Activated CD8-positive, alpha-beta memory T cell treated with anti-CD3 and anti-CD28 coated beads, Interleukin-2, amount 50 U/mL, for 1 hour (primary cell): Measurements from ENCODE around the gene ANKS1B.
"Not testable (repeated sequence)": the region's sequence is repeated elsewhere in the genome, so short reads cannot be mapped to it uniquely, and the experiment has no call there.

Source experiments
- DNase-seq: peaks from one replicate; pipeline ENCODE4 v3.0.0-alpha.2; 2020; ENCODE audit errors: extremely low read depth

Gene ANKS1B

DNA sequence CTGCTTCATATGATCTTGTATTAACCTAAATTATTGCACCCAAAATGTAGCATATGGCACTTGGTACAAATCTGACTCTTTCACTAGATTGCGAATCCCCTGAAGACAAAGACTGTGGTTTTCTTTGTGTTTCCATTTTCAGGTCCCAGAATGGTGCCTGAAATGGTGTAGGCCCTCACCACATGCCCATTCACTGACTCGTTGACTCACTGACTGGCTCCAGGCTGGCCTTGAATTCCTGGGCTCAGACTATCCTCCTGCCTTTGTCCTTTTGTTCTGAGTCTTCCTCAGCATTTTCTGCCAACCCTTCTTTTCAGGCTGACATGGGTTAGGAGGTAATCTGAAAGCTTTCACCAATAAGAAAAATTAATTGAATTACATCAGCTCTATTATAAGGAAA, 705.8 kb downstream of the ANKS1B start:
- DNase-seq, result no peak

DNA sequence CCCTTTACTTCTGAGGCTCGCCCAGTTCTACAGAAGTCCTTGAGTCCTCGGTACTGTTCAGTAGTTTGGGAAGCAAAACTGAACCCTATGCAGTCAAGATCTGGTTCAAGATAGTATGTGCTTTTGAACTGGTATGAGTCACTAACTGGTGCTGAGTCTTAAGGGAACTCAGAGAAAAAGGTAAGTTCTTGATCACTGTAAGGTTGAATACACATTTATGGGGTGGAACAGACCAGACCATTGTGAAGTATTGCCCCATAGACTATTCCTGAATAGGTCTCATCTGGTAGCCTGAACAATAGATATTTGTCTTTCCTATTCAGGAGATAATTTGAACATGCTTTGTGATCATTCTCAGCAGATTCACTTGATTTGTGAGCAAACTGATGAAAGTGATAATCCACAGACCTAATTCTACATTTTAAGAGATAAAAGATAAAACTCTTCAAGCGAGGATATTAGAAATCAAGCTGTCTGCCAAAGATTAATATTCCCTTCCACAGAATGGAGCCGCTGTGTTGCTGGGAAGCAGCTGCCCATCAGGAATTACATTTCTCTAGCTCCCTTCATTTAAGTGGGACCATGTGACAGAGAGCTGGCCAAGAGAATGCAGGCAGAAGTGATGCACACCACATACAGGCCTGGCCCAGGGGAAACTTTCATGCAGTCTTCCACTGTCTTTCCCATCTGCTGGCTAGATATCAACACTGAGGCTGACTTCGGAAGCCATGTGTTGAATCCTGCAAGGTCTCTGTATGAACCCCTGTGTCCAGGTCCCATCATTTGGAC, 707.0 kb downstream of the ANKS1B start:
- no peak for DNase-seq

DNA sequence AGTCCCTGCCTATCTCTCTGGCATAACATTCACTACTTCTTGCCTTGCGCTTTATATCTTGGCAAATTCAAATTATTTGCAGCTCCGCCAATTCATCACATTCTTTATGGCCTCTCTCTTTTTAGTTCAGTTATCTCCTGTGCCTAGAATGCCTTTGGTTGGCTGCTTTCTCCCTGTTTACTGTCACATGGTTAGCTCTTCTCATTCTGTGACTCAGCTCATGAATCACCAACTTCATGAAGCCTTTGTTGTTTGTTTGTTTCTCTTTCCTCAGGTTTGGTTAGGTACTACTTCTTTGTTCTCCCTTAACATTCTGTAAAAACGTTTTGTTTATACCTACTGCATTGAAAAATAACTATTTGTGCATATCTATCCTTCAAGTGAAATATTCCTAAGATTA, 713.7 kb downstream of the ANKS1B start:
- DNase-seq, result no peak

- no peak for DNase-seq
These were observed 717.7 kb downstream of the ANKS1B start for GRCh38 chr12:99267038-99267437.

DNA sequence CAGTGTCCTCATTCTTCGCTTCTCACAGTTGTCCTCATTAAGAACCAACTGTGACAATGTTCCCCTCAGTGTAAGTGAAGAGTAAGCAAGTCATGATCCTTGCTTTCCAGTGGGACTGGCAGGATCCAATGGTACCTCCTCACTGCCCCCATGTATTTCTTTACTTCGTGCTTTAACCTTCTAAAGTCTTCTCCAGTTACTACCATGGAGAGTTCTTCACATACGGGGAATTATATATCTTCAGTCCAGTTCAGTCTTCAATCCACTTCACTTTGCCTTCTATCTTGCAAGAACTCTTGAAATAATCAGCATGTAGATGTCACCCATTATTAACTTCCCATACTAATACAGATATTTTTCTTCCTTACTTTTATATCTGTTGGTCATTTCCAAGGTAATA, 719.1 kb downstream of the ANKS1B start:
- no peak for DNase-seq

- DNase-seq, result no peak
These were observed 723.5 kb downstream of the ANKS1B start for GRCh38 chr12:99261256-99261655.

- DNase-seq, result no peak
These were observed 724.2 kb downstream of the ANKS1B start for GRCh38 chr12:99260456-99260996.

GRCh38 chr12:99259040-99259934, 725.4 kb downstream of the ANKS1B start:
- no peak for DNase-seq

GRCh38 chr12:99257672-99258071, 727.1 kb downstream of the ANKS1B start:
- no peak for DNase-seq

GRCh38 chr12:99253068-99253467, 731.7 kb downstream of the ANKS1B start:
- DNase-seq, result no peak

DNA sequence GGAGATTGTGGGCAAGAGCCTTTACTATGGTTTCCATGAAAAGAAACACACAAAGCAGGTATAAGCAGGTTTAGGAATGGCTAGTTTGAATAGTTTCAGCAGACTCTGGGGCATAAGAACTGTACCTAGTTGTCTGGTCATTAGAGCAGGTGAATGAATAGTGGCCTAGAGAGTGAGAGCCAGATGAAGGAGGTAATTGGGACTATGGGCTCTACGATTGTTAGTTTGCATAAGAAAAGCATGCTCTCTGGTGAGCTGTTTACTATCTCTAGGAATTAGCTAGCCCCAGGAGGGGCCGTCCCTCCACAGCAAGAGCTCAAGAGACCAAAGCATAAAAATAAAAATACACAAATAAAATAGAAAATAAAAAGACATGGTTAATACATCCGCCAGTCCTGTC, 734.6 kb downstream of the ANKS1B start:
- no peak for DNase-seq

DNA sequence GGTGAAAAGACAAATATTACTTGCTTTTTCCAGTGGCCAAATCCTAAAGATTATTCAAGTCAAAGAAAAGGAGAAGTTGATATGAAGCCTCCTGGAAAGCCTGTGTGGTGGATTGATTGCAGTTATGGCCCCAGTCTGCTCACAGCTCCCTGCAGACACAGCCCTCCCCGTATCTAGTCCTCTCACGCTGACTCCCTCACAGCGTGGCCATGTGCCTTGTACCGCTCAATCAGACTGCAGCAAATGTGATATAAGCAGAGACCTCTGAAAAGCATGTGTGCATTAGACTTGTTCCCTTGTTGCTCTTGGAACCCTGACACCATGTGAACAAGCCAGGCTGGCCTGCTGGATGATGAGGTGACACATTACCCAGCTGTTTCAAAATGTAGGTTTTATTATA, 735.2 kb downstream of the ANKS1B start:
- DNase-seq, result no peak

DNA sequence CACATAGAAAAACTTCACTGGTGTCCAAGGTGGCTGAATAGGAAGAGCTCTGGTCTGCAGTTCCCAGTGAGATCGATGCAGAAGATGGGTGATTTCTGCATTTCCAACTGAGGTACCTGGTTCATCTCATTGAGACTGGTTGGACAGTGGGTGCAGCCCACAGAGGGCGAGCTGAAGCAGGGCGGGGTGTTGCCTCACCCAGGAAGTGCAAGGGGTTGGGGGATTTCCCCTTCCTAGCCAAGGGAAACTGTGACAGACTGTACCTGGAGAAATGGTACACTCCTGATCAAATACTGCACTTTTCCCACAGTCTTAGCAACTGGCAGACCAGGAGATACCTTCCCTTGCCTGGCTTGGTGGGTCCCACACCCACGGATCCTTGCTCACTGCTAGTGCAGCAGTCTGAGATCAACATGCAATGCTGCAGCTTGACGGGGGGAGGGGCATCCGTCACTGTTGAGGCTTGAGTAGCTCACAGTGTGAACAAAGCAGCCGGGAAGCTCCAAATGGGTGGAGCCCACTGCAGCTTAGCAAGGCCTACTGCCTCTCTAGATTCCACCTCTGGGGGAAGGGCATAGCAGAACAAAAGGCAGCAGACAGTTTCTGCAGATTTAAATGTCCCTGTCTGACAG, 746.7 kb downstream of the ANKS1B start:
- DNase-seq, result not testable (repeated sequence)

GRCh38 chr12:99235381-99235780, 749.4 kb downstream of the ANKS1B start:
- DNase-seq, result no peak

DNA sequence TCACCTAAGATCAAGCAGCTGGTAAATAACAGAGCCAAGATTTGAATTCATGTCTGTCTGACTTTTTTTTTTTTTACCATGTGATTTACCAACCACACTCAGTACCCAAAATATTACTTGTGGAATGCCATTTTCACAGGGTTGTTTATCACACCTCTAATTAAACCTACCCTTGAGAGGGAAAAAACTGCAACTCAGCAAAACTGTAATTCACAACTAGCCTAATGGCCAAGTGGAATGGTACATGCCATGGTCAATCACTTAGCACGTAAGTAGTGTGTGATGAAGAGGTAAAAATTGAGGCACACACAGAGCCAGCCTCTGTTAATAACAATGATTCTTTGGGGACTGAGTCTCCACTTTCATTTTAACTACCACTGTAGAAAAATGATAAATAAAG, 750.0 kb downstream of the ANKS1B start:
- no peak for DNase-seq

DNA sequence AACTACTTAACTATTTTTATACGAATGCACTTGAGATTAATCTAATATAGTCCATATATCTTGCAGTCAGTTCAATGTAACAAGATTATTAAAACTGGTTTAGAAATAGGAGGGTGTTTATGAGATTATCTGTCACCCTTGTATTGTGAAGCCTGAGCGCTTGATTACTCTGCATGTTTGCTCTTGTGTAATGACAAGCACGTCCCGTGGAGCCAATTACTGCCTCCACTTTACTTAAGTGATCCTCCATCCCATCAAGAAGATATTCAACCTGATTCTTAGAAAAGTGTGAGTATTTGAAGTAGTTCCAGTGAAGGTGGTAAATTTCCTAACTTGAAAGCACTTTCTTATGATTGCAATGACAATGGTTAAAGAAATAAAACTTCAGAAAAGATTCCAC, 752.4 kb downstream of the ANKS1B start:
- DNase-seq, result no peak

DNA sequence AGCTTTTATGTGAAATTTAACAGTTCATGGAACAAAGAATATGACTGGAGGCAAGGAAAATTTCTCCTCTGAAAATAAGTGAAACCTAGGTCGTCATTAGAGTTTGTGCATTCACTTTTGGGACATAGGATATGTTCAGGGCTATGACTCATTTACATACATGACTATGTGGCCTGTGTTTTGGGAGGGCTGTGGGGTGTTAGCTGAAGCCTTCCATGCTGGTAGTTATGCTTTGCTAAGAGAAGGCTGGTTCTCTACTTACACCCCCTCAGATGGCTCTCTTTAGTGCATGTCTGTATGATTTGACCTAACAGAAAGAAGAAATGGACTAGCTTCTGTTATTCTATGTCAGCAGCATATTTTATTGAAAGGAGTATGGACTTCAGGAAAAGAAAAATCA, 753.7 kb downstream of the ANKS1B start:
- DNase-seq, result no peak

DNA sequence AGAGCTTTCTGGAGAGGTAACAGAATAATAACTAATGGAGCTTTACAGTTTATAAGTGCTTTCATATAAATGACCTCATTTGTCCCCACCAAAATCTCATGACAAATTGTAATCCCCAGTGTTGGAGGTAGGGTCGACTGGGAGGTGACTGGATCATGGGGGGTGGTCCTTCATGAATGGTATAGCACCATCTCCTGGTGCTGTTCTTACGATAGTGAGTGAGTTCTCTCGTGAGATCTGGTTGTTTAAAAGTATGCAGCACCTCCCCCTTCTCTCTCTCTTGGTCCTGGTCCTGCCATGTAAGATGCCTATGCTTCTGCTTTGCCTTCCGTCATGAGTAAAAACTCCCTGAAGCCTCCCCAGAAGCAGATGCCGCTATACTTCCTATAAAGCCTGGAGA, 760.5 kb downstream of the ANKS1B start:
- no peak for DNase-seq

GRCh38 chr12:99223579-99223978, 761.2 kb downstream of the ANKS1B start:
- no peak for DNase-seq

DNA sequence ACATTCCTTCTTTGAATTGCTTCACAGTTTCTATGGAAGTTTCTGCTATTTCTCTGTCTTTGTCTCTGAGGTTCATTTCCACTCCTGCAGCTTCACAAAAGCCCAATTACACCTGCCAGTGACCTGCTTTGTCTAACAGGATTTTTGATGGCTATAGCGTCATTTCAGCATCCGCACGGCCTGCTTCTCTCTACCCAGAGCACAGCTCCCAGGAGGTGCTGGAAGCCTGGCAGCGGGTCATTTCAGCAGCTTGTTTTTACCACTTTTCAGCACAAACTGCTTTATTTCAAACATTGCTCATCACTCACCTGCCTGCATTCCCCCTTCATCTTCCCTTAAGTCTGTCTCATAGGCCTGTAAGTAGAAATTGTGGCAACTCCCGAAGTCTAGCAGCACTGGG, 771.7 kb downstream of the ANKS1B start:
- DNase-seq, result no peak

- no peak for DNase-seq
These were observed 772.5 kb downstream of the ANKS1B start for GRCh38 chr12:99212275-99212674.

DNA sequence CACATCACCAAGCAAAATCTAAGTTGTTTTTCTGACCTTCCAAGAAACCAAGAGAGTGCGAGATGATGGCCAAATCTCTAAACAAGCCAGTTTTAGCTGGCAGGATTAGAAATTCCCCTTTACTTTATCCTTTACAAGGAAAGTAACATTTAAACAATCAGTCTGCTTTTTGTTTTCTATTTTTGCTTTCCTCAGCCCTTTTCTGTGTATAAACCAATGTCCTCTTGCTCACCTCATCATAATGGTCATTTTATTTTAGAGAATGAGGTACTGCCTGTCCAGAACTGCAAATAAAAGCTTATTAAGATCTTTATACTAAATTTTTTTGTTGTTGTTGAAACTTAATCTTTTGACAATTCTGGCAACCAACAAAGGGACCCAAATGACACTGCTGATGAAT, 779.6 kb downstream of the ANKS1B start:
- DNase-seq, result no peak
